ENCODE measurements around the gene POLR1G.

POLR1G gene

GRCh38 chr19:45440259-45440638 is 33.8 kb downstream of the POLR1G start:
- no peaks in the 10 kb centered on the region for H3K9me3 ChIP-seq
- no peaks in the 10 kb centered on the region for H3K27me3 ChIP-seq
- H3K4me3 ChIP-seq (ENCODE audit: low read depth, low read length): peak overlapping the region; percentile 55
- H3K36me3 ChIP-seq: no peaks in the 10 kb centered on the region
- no peak for DNase-seq
- 0 out of 2 replicates have a peak, but pooled peaks cover 2% of the 10 kb centered on the region for H3K4me1 ChIP-seq
- TF ChIP-seq CTCF (IDR thresholded peaks at IDR 0.05; ENCODE audit: low read depth, low read length): no peak

GRCh38 chr19:45440873-45441654 is 34.6 kb downstream of the POLR1G start:
- Histone ChIP-seq H3K4me1 (0 out of 2 replicates have a peak, but pooled peaks cover 2% of the 10 kb centered on the region), H3K27me3 (no peaks in the 10 kb centered on the region), H3K36me3 (no peaks in the 10 kb centered on the region), H3K9me3 (no peaks in the 10 kb centered on the region), H3K4me3 (ENCODE audit: low read depth, low read length) (no peak overlapping the region)
- TF ChIP-seq CTCF (IDR thresholded peaks at IDR 0.05; ENCODE audit: low read depth, low read length): no peak
- DNase-seq: peak; percentile 37

- DNase-seq: no peak
- Histone ChIP-seq H3K27me3 (no peaks in the 10 kb centered on the region), H3K36me3 (no peaks in the 10 kb centered on the region), H3K9me3 (no peaks in the 10 kb centered on the region), H3K4me3 (ENCODE audit: low read depth, low read length) (no peak overlapping the region), H3K4me1 (0 out of 2 replicates have a peak, but pooled peaks cover 2% of the 10 kb centered on the region)
- no peak for TF ChIP-seq CTCF (IDR thresholded peaks at IDR 0.05; ENCODE audit: low read depth, low read length)
These were observed 35.9 kb downstream of the POLR1G start for GRCh38 chr19:45442408-45442777.

GRCh38 chr19:45442778-45443461 is 36.5 kb downstream of the POLR1G start:
- Histone ChIP-seq H3K36me3 (no peaks in the 10 kb centered on the region), H3K4me1 (0 out of 2 replicates have a peak, but pooled peaks cover 2% of the 10 kb centered on the region), H3K27me3 (no peaks in the 10 kb centered on the region), H3K9me3 (no peaks in the 10 kb centered on the region), H3K4me3 (ENCODE audit: low read depth, low read length) (peak overlapping the region; percentile 72)
- DNase-seq: peak; percentile 63
- TF ChIP-seq CTCF (IDR thresholded peaks at IDR 0.05; ENCODE audit: low read depth, low read length): no peak

GRCh38 chr19:45443462-45444317 is 37.2 kb downstream of the POLR1G start:
- Histone ChIP-seq H3K9me3 (no peaks in the 10 kb centered on the region), H3K4me1 (0 out of 2 replicates have a peak, but pooled peaks cover 2% of the 10 kb centered on the region), H3K36me3 (no peaks in the 10 kb centered on the region), H3K27me3 (no peaks in the 10 kb centered on the region), H3K4me3 (ENCODE audit: low read depth, low read length) (peak overlapping the region; percentile 72)
- no peak for TF ChIP-seq CTCF (IDR thresholded peaks at IDR 0.05; ENCODE audit: low read depth, low read length)
- DNase-seq: peak; percentile 99
